GM18907 (cell line): Measurements from ENCODE around the gene PHETA1.
"Not testable (repeated sequence)": the region's sequence is repeated elsewhere in the genome, so short reads cannot be mapped to it uniquely, and the experiment has no call there.

Experiments used
- ATAC-seq: cut with Tn5 transposase; IDR thresholded peaks from one replicate; pipeline ENCODE4 v1.9.1; 2021; ENCODE audit warnings: mild to moderate bottlenecking, moderate library complexity; ENCODE audit not compliant: unreplicated experiment

Gene PHETA1

DNA sequence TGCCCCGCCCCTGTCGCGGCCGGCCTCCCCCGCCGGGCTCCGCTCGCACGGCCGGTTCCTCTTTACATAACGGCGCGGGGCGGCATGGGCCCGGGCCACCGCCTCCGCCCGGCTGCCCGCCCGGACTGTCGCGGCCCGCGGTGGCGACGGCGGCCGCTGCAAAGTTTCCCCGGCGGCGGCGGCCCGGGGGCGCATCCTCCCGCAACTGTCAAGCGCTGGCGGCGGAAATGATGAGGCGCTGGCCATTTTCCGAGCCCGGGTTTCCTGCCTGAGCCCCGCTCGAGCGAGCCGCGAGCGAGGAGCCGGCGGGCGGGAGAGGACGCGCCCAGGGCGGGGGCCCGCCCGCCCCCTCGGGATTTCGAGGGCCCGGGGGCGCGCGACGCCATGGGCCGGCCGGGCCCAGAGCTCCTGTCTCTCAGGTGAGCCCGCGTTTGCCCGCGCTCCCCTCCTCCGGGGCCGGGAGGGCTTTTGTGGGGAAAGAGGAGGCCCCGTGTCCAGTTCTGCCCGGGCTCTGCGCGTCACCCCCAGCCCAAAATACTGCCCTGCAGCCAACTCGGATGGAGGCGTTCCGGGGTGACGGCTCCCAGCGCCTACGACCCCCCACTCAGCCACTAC is 37.1 kb upstream of the PHETA1 start, which contains the start of gene SH2B3:
SH2B3 (plus strand) TSS at position 65 of the 615 bp plus-strand sequence. CDS start 12,223 bp downstream, outside the sequence.
- ATAC-seq: no peak

DNA sequence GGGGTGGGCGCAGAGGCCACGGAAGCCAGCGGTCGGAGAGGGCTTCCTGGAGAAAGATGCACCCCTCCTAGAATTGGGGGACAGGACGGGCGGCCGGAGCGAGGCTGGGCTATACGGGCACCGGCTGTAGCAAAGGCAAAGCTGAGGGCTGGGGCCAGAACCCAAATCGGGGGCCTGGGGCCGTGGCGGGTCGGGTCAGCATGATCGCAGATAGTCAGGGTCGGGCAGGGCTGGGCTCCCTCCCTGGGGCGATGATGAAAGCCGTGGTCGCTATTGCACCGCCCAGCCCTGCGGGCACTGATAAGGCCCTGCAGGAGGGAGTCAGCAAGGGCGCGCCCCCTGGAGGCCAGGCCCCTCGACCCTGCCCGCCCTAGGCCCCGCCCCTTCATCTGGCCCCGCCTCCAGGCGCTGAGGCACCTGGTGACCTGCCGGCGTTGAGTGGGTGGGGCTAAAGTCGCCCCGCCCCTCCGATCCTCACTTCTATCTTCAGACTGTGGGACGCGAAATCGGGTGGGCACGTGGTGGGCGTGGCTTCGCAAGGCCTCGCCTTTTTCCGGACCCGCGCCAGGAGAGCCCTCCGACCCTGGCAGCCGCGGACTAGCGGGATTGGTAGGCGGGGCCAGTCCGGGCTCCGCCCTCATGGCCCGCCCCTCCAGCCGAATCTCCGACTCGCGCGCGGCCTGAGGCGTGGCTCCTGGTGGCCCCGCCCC is 36.4 kb upstream of the PHETA1 start:
- peak; percentile 56 for ATAC-seq

DNA sequence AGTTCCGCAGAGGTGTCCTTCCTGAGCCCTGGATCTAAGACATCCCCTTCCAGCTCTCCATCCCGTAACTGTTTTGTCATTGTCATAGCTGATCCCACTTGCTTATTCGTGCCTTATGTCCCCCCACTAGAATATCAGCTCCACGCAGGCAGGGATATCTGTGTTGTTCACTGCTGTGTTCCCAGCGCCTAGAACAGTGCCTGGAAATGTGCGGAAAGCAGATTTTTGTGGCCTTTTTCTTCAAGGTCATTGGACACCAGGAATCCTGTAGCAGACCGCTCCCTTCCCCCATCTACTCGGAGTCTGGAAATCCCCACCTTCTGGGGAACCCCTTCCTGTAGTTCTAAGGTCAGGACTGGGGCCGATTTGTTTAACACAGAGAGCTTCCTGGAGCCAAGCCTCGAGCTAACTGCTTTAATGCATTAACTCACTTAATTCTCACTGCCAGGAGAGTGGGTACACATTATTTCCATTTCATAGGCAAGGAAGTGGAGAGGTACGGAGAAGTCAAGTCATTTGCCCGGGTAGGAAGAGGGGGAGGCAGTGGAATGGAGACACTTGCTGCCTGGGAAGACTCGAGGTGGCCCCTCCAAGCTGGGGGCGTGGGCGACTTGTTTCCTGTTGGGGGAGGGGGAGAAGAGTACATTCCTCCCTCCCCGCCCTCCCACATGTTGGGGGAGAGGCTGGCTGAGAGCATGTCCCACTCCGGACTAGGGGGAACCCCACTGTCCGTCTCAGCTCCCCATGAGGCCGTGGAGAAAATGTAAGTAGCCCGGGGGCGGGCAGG is 35.7 kb upstream of the PHETA1 start:
- ATAC-seq: peak; percentile 1

DNA sequence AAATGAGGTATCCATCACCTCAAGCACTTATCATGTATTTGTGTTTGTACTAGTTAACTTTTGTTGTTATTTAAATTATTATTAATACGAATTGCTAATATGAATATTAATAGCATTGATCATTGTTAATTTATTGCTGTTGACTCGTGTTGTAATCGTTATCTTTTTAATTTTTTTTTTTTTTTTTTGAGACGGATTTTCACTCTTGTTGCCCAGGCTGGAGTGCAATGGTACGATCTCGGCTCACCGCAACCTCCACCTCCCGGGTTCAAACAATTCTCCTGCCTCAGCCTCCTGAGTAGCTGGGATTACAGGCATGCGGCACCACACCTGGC is 33.6 kb upstream of the PHETA1 start:
- not testable (repeated sequence) for ATAC-seq

DNA sequence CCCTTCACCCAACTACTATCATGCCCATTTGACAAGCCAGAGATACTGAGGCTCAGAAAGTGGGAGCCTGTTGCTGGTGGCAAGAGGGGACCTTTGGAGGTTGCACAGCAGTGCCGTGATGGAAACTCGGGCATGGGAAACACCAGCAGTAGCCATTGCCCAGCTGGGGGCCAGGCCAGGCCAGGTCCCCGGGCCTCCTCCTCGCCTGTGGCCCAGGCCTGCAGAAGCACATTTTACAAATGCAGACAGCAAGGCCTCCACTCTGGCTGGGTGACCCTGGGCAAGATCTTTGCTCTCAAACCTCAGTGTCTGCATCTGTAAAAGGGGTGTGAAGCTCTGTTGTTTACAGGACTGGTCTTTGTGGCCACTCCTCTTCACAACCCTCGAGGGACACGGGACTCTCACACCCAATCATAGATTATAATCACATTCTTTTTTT is 32.3 kb upstream of the PHETA1 start:
- ATAC-seq: no peak

DNA sequence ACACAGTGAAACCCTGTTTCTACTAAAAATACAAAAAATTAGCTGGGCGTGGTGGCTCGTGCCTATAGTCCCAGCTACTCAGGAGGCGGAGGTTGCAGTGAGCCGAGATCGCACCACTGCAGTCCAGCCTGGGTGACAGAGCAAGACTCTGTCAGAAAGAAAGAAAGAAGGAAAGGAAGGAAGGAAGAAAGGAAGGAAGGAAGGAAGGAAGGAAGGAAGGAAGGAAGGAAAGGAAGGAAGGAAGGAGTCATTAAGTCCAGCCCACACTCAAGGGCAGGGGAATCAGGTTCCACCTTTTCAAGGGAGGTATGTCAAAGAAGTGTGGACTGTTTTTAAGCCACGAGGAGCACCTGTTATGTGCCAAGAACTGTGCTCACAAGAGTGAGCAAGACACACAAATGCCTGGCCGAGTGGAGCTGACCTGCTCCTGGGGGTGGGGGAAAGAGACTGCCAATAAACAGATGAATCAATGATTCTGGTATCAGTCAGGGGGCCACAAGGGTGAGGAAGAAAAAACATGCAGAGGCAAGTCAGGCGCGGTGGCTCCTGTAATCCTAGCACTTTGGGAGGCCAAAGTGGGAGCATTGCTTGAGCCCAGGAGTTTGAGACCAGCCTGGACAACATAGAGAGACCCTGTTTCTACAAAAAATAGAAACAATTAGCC is 31.0 kb upstream of the PHETA1 start:
- not testable (repeated sequence) for ATAC-seq

DNA sequence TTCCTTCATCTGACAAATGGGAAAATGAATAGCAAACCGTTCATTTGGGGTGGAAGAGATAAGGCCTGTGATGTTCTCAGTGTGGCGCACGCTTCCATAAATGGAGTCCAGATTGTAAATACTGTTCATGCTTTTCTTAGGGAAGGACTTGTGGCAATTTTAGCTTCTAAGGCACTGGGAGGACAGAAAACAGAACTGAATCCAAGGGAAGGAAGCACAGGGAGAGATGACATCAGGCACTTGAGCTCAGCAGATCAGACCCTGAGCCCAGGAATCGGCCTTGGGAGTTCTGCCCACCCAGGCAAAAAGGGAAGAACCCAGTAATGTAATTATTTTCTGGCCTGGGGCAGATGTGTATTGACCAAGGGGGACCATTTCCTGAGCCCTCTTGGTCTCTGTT is 29.6 kb upstream of the PHETA1 start:
- no peak for ATAC-seq

DNA sequence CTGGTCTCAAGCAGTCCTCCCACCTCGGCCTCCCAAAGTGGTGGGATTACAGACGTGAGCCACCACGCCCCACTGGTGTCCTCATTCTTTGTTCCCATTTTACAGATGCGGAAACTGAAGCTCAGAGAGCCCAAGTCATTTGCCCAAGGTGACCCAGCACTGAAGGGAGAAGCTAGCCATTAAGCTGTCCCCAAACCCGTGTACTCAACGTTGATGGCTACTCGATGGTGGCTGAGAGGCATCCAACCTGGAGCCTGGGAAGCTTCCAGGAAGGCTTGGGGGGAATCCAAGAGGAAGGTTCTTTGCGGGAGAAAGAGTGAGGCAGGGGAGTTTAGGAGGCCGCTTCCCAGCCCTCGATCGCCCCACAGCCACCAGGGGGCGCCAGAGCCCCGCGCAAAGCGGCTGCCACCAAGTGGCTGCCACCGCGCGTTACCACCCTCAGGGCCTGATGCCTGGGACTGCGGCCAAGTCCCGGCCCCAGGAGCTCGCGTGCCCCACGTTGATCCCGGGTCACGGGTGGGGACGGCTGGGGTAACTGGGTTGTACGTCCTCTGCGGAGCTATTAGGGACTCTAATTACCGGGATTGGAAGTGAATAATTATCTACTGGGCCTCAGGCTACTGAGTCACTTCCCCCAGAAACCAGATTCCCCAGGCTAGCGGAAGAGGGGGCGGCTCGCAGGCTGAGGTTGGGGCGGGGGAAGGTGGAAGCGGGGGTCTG is 28.0 kb upstream of the PHETA1 start:
- ATAC-seq: peak; percentile 55

DNA sequence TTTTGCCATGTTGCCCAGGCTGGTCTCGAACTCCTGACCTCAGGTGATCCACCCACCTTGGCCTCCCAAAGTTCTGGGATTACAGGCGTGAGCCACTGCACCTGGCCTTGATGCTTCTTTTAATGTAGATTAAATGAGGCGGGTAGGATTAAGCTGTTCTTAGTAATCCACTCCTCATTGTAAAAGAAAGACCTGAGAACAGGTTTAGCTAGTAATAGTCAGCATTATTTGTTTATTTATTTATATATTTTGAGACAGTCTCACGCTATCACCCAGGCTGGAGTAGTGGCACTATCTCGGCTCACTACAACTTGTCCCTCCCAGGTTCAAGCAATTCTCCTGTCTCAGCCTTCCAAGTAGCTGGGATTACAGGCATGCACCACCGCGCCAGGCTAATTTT is 27.4 kb upstream of the PHETA1 start:
- ATAC-seq: not testable (repeated sequence)

DNA sequence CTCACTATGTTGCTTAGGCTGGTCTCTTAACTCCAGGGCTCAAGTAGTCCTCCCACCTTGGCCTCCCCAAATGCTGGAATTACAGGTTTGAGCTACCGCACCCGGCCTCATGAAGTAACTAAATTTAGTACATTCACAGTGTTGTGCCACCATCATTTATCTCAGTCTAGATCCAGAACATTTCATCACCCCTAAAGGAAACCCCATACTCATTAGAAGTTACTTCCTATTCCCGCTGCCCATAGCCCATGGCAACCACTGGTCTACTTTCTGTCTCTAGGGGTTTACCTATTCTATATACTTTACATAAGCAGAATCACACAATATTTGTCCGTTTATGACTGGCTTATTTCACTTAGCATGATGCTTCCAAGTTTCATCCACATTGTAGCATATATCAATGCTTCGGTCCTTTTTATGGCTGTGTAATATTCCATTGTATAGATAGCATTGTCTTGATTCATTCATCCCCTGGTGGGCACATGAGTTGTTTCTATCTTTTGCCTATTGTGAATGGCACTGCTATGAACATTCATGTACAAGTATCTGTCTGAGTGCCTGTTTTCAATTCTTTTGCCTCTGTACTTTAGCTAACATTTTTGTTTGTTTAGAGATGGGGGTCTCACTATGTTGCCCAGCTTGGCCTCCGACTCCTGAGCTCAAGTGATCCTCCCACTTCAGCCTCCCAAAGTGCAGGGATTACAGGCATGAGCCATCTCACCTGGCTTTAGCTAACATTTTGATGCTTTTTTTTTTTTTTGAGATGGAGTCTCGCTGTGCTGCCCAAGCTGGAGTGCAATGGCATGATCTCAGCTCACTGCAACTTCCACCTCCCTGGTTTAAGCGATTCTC is 26.7 kb upstream of the PHETA1 start:
- no peak for ATAC-seq

DNA sequence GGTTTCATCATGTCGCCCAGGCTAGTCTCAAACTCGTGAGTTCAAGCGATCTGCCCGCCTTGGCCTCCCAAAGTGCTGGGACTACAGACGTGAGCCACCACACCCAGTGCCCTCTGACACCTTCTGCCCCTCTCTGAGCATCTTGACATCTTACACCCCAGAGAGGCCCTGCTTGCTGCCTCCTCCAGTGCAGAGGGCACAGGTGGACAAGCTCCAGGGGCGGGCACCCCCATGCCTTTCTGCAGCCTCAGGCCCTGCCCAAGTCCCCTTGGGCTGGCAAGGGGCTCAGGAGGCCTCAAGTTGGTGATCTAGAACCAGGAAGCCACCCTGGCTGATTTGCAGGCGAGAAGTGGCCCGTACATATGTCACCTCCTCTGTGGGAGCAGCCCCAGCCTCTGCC is 25.6 kb upstream of the PHETA1 start:
- ATAC-seq: no peak

DNA sequence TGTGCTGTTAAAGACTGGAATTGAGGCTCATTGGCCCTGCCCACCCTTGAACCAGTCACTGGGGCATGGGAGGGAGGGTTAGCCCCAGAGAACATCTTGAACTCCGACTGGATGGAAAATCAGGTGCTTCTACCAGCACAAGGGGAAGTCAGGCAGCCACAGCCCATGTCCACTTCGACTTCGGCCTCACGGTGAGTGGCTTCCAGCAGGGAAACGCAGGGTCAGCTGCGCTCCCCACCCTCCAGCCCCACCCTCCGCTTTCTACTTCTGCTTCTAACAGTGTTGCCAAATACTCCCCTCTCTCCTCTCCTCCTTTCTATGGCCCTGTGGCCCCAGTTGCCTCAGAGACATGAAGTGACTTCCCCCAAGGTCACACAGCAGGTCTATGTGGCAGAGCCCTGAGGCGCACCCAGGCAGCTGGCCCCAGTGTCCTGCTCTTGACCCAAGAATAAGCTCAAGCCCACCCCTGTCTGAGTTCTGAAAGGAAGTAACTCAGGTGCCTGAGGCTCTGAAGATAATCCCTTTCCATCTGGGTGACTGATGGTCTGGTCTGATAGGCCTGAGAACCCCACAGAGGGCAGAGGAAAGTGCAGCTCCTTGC is 24.9 kb upstream of the PHETA1 start:
- no peak for ATAC-seq

DNA sequence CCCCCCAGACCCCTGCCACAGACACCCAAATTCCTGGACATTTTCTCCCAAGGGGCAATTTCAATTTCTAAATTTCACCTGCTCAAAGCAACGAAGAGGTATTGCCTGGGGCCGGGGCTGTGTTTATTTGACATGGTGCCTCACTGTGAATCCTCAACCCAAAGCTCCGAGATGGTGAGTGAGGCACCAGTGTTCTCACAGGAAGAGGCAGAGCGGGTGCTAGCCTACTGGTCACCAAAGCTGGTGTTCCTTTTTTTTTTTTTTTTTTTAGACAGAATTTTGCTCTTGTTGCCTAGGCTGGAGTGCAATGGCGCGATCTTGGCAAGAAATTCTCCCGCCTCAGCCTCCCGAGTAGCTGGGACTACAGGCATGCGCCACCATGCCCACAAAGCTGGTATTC is 22.0 kb upstream of the PHETA1 start:
- ATAC-seq: no peak

DNA sequence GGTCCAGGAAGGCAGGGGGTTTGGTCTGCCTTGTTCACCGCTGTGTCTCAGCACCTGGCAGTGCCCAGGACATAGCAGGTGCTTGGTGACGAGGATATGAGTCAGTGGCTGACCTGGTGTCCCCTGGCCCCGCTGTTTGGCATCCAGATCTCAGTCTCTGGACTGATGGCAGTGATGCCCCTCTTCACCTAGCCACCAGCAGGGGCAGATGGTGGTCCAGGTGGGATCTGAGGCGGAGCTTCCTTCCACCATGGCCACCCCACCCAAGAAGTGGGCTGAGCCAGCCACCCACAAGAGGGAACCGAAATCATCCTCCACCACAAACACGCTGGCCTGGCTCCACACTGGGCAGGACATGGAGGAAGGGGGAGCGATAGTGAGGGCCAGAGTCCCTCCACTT is 20.7 kb upstream of the PHETA1 start:
- no peak for ATAC-seq

DNA sequence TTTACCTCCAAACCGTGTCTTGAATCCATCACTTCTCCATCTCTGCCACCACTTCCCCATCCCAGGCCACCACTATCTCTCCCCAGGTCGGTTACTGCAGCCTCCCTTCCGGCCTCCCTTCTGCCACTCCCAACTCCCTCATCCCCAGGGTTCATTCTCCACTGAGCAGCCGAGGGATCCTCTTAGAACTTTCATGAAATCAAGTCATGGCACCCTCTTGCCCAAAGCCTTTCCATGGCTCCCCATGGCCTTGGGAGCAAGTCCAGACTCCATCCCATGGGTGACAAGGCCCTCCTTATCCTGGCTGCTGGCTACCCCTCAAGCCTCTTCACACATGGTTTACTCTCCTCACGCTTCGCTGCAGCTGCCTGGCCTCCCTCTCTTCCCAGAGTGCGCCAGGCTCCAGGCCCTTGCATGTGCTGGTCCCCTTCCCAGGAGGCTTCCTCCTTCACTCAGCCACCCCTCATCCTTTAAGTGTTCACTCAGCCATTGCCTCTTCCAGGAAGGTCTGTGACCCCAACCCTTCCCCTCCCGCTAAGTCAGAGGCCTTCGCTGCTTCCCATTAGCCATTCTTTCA is 18.9 kb upstream of the PHETA1 start:
- no peak for ATAC-seq

DNA sequence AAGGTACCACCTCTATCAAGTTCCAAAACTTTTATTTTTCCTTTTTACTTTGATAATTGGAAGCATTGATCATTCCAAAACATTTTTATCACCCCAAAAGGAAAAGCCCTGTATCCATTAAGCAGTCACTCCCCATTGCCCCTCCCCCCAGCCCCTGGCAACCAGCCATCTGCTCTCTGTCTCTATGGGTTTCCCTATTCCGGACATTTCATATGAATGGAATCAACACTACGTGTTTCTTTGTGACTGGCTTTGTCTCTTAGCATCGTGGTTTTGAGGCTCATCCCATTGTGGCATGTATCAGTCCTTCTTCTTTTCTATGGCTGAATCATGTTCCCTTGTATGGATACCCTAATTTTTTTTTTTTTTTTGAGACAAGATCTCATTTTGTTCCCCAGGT is 18.0 kb upstream of the PHETA1 start:
- ATAC-seq: no peak

DNA sequence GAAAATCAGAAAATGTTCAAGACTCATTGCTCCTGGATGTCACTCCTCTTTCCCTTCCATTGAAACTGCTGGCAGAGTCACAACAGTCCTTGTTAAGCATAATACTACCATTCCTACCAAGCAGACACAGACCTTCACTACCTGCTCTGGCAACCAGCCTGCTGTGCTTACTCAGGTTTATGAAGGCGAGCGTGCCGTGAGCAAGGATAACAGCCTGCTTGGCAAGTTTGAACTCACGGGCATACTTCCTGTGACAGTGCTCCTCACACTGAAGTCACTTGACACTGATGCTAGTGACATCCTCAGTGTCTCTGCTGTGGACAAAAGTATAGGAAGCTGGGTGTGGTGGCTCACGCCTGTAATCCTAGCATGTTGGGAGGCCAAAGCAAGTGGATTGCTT is 15.7 kb upstream of the PHETA1 start:
- ATAC-seq: no peak

DNA sequence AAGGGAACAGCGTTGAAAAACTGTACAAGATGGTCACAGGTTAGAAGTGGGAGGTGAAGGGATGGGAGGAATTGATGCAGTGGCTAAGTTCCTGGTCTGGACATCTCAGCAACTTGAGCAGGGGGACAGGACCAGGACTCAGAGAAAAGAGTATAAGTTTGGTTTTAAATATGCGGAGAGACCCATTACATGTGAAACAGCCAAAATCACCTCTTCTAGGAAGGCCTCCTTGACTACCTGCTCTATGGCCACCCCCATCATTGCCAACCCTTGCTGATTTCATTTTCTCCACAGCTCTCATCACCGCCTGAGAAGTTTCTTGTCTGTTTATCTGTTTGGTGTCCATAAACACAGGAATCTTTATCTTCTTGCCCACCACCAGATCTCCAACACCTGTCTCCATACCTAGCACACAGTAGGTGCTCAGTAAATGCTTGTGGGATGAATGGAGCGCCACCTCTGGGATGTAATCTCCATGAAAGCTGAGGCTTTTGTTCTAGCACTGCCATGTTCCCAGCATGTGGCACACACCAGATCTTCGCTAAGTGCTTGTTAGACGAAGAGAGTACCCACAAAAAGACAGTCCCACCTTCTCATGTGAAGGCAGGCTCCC is 11.2 kb upstream of the PHETA1 start:
- no peak for ATAC-seq

DNA sequence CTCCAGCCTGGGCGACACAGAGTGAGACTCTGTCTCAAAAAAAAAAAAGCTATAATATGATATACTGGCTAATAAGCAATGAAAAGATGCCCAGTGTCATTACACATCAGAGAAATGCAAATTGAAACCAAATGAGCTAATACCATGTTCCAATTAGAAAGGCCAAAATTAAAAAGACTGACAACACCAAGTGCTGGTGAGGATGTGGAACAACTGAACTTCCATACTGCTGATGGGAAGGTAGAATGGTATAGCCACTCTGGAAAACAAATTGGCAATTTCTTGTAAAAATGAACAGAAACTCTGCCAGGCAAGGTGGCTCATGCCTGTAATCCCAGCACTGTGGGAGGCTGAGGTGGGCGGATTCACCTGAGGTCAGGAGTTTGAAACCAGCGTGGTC is 8.5 kb upstream of the PHETA1 start:
- ATAC-seq: no peak
